Stimulated activated CD4-positive, alpha-beta T cell treated with anti-CD3 and anti-CD28 coated beads, Interleukin-12 subunit alpha, Interleukin-12 subunit beta, amount 100 ng/mL, for 4 hours (primary cell): ENCODE data around the gene POLL.
"Not testable (repeated sequence)": the region's sequence is repeated elsewhere in the genome, so short reads cannot be mapped to it uniquely, and the experiment has no call there.

Experiments
- DNase-seq: peaks from one replicate; pipeline ENCODE4 v3.0.0-alpha.2; 2020

The POLL gene

GRCh38 chr10:101587725-101588653, at the start of gene POLL, which contains the start of gene DPCD:
Gene POLL (minus strand): TSS chr10:101588257. CDS start chr10:101587360, 897 bp downstream.
Gene DPCD (plus strand): TSS chr10:101588321. CDS start chr10:101588337, 16 bp downstream.
- DNase-seq: peak; percentile 93

GRCh38 chr10:101633510-101633909, 45.5 kb upstream of the POLL start:
- DNase-seq: not testable (repeated sequence)

DNA sequence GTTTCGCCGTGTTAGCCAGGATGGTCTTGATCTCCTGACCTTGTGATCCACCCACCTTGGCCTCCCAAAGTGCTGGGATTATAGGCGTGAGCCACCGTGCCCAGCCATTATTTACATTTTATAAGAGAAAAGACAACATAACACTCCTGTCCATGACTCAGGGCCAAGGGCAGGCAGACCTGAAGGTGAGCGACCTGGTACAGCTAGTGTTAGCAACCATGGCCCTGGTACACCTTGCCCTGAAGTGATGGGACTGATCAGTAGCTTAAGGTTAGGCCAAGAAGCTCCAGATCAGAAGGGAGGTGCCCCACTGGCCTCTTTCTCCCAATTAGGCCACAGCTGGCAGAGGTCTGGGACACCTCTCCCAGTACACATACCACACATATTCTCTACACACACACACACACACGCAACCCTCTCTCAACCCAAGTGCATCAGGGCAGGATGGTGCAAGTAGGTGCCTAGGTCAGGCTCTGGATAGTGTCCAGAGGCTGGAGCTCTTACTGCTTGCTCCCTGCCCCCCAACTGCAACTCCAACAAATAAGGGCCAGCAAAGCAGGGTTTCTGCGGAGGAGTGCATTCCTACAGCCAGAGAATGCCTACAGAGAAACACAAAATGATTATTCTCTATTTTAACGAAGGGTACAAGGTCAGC, 43.9 kb upstream of the POLL start:
- DNase-seq: no peak

- DNase-seq: no peak
Observed at GRCh38 chr10:101630633-101630920, 42.5 kb upstream of the POLL start.

- no peak for DNase-seq
Observed at GRCh38 chr10:101629837-101630632, 42.0 kb upstream of the POLL start.

DNA sequence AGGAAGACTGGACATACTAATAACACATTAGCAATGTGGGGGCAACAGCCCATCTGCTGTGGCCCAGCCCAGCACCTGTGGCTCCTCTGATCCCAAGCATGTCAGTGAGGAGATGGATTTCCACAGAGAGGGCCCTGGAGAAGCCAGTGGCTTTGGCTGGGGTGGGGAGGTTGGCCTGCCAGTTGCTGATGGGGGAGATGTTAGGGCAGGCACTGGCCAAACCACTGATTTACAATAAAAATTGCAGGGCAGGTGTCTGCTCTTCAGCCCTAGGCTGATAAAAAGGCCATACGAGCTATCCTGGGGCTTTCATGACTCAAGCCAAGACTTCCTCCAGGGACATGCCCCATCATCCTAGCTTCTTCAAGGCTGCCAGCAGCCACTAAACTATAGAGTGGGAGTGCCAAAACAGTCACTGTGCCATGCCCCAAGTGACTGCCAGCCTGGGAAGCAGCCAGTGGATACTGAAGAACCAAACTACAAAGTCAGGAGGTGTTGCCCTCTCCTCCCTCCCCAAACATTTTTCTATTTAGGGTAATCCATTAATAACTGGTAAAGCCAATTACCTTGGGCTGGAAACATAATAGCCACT, 37.9 kb upstream of the POLL start:
- no peak for DNase-seq

- DNase-seq: no peak
Observed at GRCh38 chr10:101624526-101625102, 36.6 kb upstream of the POLL start.

- DNase-seq: no peak
Observed at GRCh38 chr10:101623528-101623927, 35.5 kb upstream of the POLL start.

- DNase-seq: no peak
Observed at GRCh38 chr10:101619983-101620382, 31.9 kb upstream of the POLL start.

GRCh38 chr10:101618871-101619270, 30.8 kb upstream of the POLL start:
- no peak for DNase-seq

GRCh38 chr10:101617824-101618568, 29.9 kb upstream of the POLL start:
- DNase-seq: no peak

GRCh38 chr10:101617102-101617823, 29.2 kb upstream of the POLL start:
- no peak for DNase-seq

DNA sequence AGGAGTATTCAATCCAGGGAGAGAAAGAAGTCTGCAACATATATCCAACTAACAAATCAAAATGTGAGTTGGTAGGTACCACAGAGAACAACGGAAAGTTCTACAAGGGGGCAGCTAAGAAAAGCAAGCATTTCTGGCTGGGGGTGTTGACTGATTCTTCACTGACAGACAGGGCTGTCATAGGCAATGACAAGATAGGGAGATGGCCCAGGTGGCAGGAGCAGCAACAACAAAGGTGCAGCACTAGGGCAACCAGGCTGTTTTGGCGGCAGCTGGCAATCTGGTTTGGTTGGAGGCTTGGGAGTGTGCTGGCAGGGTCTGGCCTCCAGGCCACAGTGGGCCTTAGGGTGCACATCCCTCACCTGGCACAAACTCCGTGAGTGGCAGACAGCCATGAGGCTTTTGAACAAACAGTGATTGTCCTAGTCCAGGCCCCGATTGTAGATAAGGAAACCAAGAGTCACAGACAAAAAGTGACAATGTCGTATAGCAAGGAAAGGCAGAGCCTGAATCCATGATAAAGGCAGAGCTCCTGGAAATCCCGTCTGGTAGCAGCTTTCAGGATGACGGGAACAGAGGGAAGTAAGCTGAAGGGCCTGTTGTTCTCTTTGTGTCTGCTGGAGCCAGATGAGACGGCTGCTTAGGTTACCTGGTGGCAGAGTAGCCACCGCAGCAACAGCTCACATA, 28.5 kb upstream of the POLL start:
- DNase-seq: no peak

GRCh38 chr10:101615525-101616116, 27.6 kb upstream of the POLL start:
- no peak for DNase-seq

GRCh38 chr10:101614663-101615524, 26.8 kb upstream of the POLL start:
- DNase-seq: no peak

DNA sequence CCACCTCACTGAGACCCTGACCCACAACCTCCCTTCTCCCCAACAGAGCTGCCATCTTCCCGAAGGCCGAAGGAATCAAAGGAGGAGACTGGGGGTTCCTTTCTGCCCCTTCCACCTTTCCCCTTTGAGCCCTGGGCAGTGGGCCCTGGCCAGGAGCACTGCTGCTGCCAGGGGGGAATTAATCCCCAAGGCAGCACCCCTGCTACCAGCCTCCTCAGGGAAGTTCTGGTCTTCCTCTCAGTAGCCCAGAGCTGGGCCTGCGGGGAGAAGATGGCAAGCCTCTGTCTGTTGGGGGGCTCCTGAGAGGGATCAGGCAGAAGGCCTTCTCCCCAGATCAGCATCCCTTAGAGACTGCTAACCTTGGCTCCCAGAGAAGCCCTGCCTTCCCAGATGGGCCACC, 25.6 kb upstream of the POLL start:
- DNase-seq: no peak

DNA sequence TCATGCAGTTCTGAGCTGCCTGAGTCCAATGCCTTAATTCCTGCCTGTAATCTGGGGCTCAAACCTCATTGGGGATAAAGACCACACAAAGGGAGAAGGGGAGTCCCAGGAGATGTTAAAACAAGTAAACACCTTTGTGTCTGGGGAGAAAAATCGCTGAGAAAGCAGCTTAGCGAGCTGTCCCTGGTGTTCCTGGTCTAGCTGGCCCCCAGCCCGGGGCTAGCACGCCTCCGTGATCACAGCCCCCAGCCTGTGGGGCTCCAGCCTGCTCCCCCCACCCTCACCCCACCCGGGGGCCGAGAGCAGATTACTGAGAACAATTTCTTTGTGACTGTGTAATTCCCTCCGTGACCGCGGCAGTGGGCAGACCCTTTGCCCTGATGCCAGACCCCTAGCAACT, 24.8 kb upstream of the POLL start:
- no peak for DNase-seq

GRCh38 chr10:101612086-101612485, 24.0 kb upstream of the POLL start:
- no peak for DNase-seq
